Activated effector memory CD4-positive, alpha-beta T cell treated with Interleukin-2 at 50 U/mL for 16 hours (primary cell): ENCODE data around the gene ENO4.

ENCODE experiments used
- DNase-seq: peaks from one replicate; pipeline ENCODE4 v3.0.0-alpha.2; 2020

ENO4 gene

GRCh38 chr10:116870949-116871348 lies 21.6 kb downstream of the ENO4 start:
- DNase-seq = no peak

GRCh38 chr10:116873134-116873533 lies 23.8 kb downstream of the ENO4 start:
- no peak for DNase-seq

- DNase-seq = no peak
Measured at GRCh38 chr10:116875897-116876296, 26.6 kb downstream of the ENO4 start.

- no peak for DNase-seq
Measured at GRCh38 chr10:116877391-116877790, 28.1 kb downstream of the ENO4 start.

- no peak for DNase-seq
Measured at GRCh38 chr10:116878123-116878522, 28.8 kb downstream of the ENO4 start.

GRCh38 chr10:116879817-116880216 lies 30.5 kb downstream of the ENO4 start:
- DNase-seq = no peak

GRCh38 chr10:116880716-116881482 lies 31.6 kb downstream of the ENO4 start:
- no peak for DNase-seq

- DNase-seq = no peak
Measured at GRCh38 chr10:116882639-116883038, 33.3 kb downstream of the ENO4 start.

GRCh38 chr10:116886772-116887171 lies 37.5 kb downstream of the ENO4 start:
- no peak for DNase-seq

- no peak for DNase-seq
Measured at GRCh38 chr10:116888380-116889055, 39.2 kb downstream of the ENO4 start.

- no peak for DNase-seq
Measured at GRCh38 chr10:116889066-116889465, 39.8 kb downstream of the ENO4 start.

GRCh38 chr10:116891208-116891607 lies 41.9 kb downstream of the ENO4 start:
- no peak for DNase-seq

- DNase-seq = no peak
Measured at GRCh38 chr10:116892907-116893685, 43.8 kb downstream of the ENO4 start.

GRCh38 chr10:116893686-116894037 lies 44.4 kb downstream of the ENO4 start:
- no peak for DNase-seq

- no peak for DNase-seq
Measured at GRCh38 chr10:116899626-116900025, 50.3 kb downstream of the ENO4 start.

GRCh38 chr10:116905845-116906210 lies 56.5 kb downstream of the ENO4 start:
- DNase-seq = no peak

- DNase-seq = no peak
Measured at GRCh38 chr10:116907245-116907987, 58.1 kb downstream of the ENO4 start.

- DNase-seq = no peak
Measured at GRCh38 chr10:116909307-116909706, 60.0 kb downstream of the ENO4 start.

- DNase-seq = no peak
Measured at GRCh38 chr10:116910910-116911309, 61.6 kb downstream of the ENO4 start.

- no peak for DNase-seq
Measured at GRCh38 chr10:116912162-116912561, 62.9 kb downstream of the ENO4 start.

- DNase-seq = no peak
Measured at GRCh38 chr10:116913695-116914094, 64.4 kb downstream of the ENO4 start.

GRCh38 chr10:116915340-116915739 lies 66.0 kb downstream of the ENO4 start:
- no peak for DNase-seq

GRCh38 chr10:116917481-116917880 lies 68.2 kb downstream of the ENO4 start:
- no peak for DNase-seq
